Osteocyte (in vitro differentiated cells): Measurements from ENCODE around the gene BBOX1. TPM values are rescaled to one million over a fixed set of nuclear protein-coding genes. Genes with fewer than 3 reads are reported as not detected.
A peak's percentile ranks its signal among the peaks of the same experiment; 100 is the strongest.

Experiments
- DNase-seq: peaks from one replicate; pipeline ENCODE4 v3.0.0; 2021; ENCODE audit warnings: mixed read lengths; ENCODE audit not compliant: unreplicated experiment; ENCODE audit errors: extremely low spot score
- H3K27ac Mint-ChIP-seq: one replicate; pipeline ENCODE4 v1.8.0; 2021; ENCODE audit warnings: mild to moderate bottlenecking, mixed read lengths; ENCODE audit not compliant: unreplicated experiment
- H3K27me3 Mint-ChIP-seq: one replicate; pipeline ENCODE4 v1.8.0; 2021; ENCODE audit warnings: mixed read lengths; ENCODE audit not compliant: unreplicated experiment
- H3K36me3 Mint-ChIP-seq: one replicate; pipeline ENCODE4 v1.8.0; 2021; ENCODE audit warnings: mixed read lengths; ENCODE audit not compliant: unreplicated experiment
- H3K4me1 Mint-ChIP-seq: one replicate; pipeline ENCODE4 v1.8.0; 2021; ENCODE audit warnings: mixed read lengths; ENCODE audit not compliant: unreplicated experiment
- H3K4me3 Mint-ChIP-seq: one replicate; pipeline ENCODE4 v1.8.0; 2021; ENCODE audit warnings: mild to moderate bottlenecking, moderate library complexity, mixed read lengths; ENCODE audit not compliant: unreplicated experiment
- H3K9me3 Mint-ChIP-seq: one replicate; pipeline ENCODE4 v1.8.0; 2021; ENCODE audit warnings: mixed read lengths; ENCODE audit not compliant: unreplicated experiment
- CTCF ChIP-seq: fragments of 200-600 bp; sonication (generic); IDR thresholded peaks from 2 replicates; pipeline ENCODE4 v1.5.0; 2021; ENCODE audit warnings: antibody characterized with exemption, mild to moderate bottlenecking, moderate library complexity
- total RNA-seq: library from RNA; stranded (reverse); gene quantifications from 2 replicates; pipeline ENCODE4 v1.2.1, GENCODE V29; 2021

Gene BBOX1
- total RNA-seq, 1 donor from 2014 or later = 2.6 TPM

DNA sequence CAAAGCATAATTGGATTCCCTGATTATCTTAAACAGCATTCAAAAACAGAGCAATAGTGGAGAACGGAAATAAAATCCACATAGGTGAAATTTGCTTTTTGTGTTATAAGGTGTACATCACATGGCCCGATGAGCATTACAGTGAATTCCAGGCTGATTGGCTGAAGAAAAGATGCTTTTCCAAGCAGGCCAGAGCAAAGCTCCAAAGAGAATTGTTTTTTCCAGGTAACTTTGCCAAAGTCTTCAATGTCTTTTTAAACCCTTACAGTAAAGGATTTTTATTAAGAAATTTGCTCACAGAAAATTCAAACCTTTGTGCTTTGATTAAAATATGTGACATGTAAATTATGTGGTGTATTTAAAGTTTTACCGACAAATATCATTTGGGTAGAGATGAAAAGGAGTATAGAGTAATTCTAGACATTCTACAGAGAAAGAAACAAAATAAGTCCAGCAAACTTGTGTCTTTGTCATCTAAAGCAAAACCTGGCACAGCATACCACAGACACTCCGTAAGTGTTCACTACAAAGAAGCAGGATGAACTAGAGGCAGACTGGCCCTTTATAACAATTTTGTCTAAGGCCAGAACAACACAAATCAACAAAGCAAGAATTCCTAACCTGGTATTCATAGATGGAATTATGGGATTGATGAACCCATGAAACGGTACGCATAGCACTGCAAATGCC lies 16.6 kb downstream of the BBOX1 start:
- H3K4me3 Mint-ChIP-seq = no peak overlapping the region
- no peak for DNase-seq
- H3K36me3 Mint-ChIP-seq = peaks cover 4% of the 10 kb centered on the region
- peaks cover 4% of the 10 kb centered on the region for H3K9me3 Mint-ChIP-seq
- H3K27me3 Mint-ChIP-seq = no peaks in the 10 kb centered on the region
- H3K27ac Mint-ChIP-seq = no peak overlapping the region
- TF ChIP-seq CTCF = no peak
- H3K4me1 Mint-ChIP-seq = peaks cover 49% of the 10 kb centered on the region

DNA sequence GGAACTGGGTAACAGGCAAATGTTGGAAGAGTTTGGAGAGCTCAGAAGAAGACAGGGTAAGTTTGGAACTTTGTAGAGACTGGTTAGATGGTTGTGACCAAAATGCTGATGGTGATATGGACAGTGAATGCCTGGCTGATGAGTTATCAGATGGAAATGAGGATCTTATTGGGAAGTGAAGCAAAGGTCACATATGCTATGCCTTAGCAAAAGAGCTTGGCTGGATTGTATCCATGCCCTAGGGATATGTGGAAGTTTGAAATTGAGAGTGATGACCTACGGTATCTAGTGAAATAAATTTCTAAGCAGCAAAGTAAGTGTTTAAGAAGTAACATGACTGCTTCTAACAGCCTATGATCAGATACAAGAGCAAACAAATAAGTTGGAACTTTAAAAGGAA lies 17.8 kb downstream of the BBOX1 start:
- Mint-ChIP-seq H3K36me3 (peaks cover 4% of the 10 kb centered on the region), H3K27ac (no peak overlapping the region), H3K9me3 (peaks cover 4% of the 10 kb centered on the region), H3K27me3 (no peaks in the 10 kb centered on the region), H3K4me3 (no peak overlapping the region), H3K4me1 (peaks cover 48% of the 10 kb centered on the region)
- DNase-seq = no peak
- TF ChIP-seq CTCF = no peak

DNA sequence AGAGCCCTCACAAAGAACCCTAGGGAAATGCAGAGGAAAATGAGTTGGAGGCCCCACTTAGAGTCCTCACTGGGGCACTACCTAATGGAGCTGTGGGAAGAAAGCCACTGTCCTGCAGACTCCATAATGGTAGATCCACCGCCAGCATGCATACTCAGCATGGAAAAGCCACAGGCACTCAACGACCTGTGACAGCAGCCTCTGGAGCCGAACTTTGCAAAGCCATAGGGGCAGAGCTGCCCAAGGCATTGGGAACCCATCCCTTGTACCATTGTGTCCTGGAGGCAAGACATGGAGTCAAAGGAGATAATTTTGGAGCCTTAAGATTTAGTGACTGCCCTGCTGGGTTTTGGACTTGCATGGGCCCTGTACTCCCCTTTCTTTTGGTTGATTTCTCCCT lies 18.8 kb downstream of the BBOX1 start:
- DNase-seq = no peak

DNA sequence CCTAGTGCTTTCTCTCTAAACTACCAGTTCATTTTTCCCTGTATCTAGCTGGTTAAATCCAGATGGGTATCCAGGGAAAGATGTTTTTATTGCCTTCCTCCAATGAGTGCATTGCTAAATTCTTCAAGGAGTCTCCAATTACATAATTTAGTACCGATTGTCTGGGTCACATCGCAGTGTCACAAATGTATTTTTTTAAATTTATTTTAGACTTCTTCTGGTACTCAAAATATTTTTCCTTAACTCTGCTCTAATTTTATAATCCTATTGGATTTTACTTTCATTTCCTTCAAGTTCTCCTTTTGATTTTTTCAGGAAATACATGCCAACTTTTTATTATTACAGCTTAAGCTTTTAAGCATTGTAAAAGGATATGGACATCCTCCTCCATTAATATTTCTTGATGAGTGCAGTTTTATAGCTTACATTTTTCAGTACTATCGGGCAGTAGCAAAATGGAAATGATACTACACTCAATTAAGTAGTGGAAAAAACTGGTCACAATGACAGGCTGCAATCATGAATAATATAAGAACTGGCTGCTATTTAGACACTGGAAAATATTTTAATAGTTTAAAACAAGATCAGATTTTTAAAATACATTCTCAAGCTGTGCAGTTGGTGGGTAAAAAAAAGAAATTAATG lies 20.3 kb downstream of the BBOX1 start:
- no peak for DNase-seq
- Mint-ChIP-seq H3K9me3 (peaks cover 4% of the 10 kb centered on the region), H3K36me3 (peaks cover 4% of the 10 kb centered on the region), H3K4me1 (peaks cover 36% of the 10 kb centered on the region), H3K27ac (peak overlapping the region; percentile 81), H3K4me3 (peak overlapping the region; percentile 62), H3K27me3 (peaks cover 5% of the 10 kb centered on the region)
- no peak for TF ChIP-seq CTCF

More for the DNA sequence above, 18.8 kb downstream of the BBOX1 start:
- H3K36me3 Mint-ChIP-seq = peaks cover 4% of the 10 kb centered on the region
- H3K9me3 Mint-ChIP-seq = peaks cover 4% of the 10 kb centered on the region
- no peak overlapping the region for H3K4me3 Mint-ChIP-seq
- no peak overlapping the region for H3K27ac Mint-ChIP-seq
- H3K27me3 Mint-ChIP-seq = peaks cover 3% of the 10 kb centered on the region
- TF ChIP-seq CTCF = no peak
- peaks cover 47% of the 10 kb centered on the region for H3K4me1 Mint-ChIP-seq

DNA sequence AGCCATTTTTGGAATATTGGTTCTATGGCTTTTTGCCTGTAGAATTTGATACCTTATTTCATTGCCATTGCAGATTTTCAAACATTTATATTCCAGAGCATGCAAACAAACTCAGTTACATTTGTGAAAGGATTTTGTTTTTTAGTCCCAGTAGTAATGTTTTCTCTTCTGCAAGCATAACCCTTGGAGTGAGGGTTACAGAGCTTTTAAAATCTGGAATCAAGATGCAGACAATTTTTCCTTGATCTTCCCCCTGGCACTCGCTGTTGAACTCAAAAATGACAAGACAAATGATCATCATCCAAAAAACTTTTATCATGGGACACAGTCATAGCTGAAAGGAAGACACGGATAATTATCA lies 20.8 kb downstream of the BBOX1 start:
- H3K9me3 Mint-ChIP-seq = peaks cover 4% of the 10 kb centered on the region
- peak overlapping the region; percentile 81 for H3K27ac Mint-ChIP-seq
- H3K4me3 Mint-ChIP-seq = peak overlapping the region; percentile 62
- DNase-seq = no peak
- H3K27me3 Mint-ChIP-seq = peaks cover 5% of the 10 kb centered on the region
- peaks cover 36% of the 10 kb centered on the region for H3K4me1 Mint-ChIP-seq
- no peak for TF ChIP-seq CTCF
- H3K36me3 Mint-ChIP-seq = peaks cover 4% of the 10 kb centered on the region
